ENCODE results near the gene MPG. TPM values are rescaled to one million over a fixed set of nuclear protein-coding genes. Genes with fewer than 3 reads are reported as not detected.

Gene MPG
- total RNA-seq, 1 donor from 2014 or later = 56.5 TPM

DNA sequence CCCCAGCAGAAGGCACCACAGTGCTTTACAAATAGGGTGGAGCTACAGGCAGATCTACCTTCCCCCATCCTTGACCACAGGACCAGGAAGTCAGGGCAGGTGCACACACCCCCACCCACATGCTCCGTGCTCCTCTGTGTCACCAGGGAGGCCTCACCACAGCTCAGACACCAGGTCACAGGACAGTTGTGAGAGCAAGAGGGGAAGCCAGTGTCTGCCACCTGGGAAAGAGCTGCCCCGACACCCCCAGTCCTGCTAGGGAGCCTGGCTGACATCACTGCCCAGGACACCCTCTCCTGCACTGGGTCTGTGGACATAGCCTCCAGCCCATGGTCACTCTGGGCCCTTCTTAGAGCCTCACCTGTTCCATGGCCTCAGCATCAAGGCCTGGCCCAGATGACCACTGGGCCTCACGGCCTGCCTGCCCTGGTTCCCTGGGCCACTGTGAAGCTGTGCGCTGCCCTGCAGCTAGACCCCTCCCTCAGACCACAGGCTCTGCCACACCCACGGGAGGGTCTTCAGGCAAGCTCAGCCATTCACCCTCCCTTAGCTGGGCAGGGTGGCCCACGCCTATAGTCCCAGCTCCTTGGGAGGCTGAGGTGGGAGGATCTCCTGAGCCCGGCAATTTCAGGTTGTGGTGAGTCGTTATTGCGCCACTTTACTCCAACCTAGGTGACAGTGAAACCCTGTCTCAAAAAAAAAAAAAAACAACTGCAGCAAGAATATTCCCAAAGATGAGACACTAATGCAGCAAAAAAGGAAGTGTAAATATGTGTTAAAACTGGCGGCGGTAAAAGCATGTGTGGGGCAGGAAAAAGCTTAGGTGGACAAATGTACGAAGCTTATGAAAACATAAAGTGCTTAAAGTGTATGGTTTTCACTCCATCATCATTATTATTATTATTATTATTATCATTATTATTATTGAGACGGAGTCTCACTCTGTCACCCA lies 38.8 kb upstream of the MPG start:
- Mint-ChIP-seq H3K27me3 (ENCODE audit: low read depth, unreplicated experiment) (peaks cover 1% of the 10 kb centered on the region), H3K9me3 (ENCODE audit: unreplicated experiment) (no peaks in the 10 kb centered on the region), H3K4me3 (ENCODE audit: unreplicated experiment) (no peak overlapping the region), H3K36me3 (ENCODE audit: low read depth, unreplicated experiment) (peaks cover 16% of the 10 kb centered on the region), H3K27ac (ENCODE audit: unreplicated experiment) (no peak overlapping the region), H3K4me1 (ENCODE audit: low read depth, unreplicated experiment) (no peaks in the 10 kb centered on the region)
- TF ChIP-seq EZH2 (IDR thresholded peaks at IDR 0.05; ENCODE audit: insufficient read depth, low read length) (no peak), CTCF (IDR thresholded peaks at IDR 0.05; ENCODE audit: insufficient read depth, low read depth, low read length) (no peak)
- Histone ChIP-seq H3K4me2 (ENCODE audit: low read length) (no peak overlapping the region), H3K9me3 (ENCODE audit: insufficient read depth, low read depth, low read length) (no peaks in the 10 kb centered on the region), H3K79me2 (ENCODE audit: insufficient read depth, low read length) (no peaks in the 10 kb centered on the region), H3K4me3 (ENCODE audit: insufficient read depth, low read depth, low read length) (no peak overlapping the region), H3K27me3 (ENCODE audit: insufficient read depth, low read length) (no peaks in the 10 kb centered on the region), H2AFZ (ENCODE audit: low read depth, low read length) (no peak overlapping the region), H3K36me3 (ENCODE audit: insufficient read depth, low read length) (peaks cover 3% of the 10 kb centered on the region), H3K9ac (ENCODE audit: low read length) (no peak overlapping the region), H3K27ac (ENCODE audit: low read depth, low read length) (no peak overlapping the region), H4K20me1 (ENCODE audit: insufficient read depth, low read length) (no peaks in the 10 kb centered on the region), H3K4me1 (ENCODE audit: insufficient read depth, low read length) (no peaks in the 10 kb centered on the region)
- no peak for DNase-seq (ENCODE audit: low read depth)
- no peak for FAIRE-seq

GRCh38 chr16:41439-42068 lies 36.5 kb upstream of the MPG start:
- Histone ChIP-seq H3K9ac (ENCODE audit: low read length) (no peak overlapping the region), H3K27me3 (ENCODE audit: insufficient read depth, low read length) (no peaks in the 10 kb centered on the region), H4K20me1 (ENCODE audit: insufficient read depth, low read length) (no peaks in the 10 kb centered on the region), H3K36me3 (ENCODE audit: insufficient read depth, low read length) (peaks cover 11% of the 10 kb centered on the region), H3K4me2 (ENCODE audit: low read length) (no peak overlapping the region), H2AFZ (ENCODE audit: low read depth, low read length) (no peak overlapping the region), H3K4me3 (ENCODE audit: insufficient read depth, low read depth, low read length) (no peak overlapping the region), H3K9me3 (ENCODE audit: insufficient read depth, low read depth, low read length) (no peaks in the 10 kb centered on the region), H3K79me2 (ENCODE audit: insufficient read depth, low read length) (no peaks in the 10 kb centered on the region), H3K4me1 (ENCODE audit: insufficient read depth, low read length) (no peaks in the 10 kb centered on the region), H3K27ac (ENCODE audit: low read depth, low read length) (no peak overlapping the region)
- FAIRE-seq (no peak), DNase-seq (ENCODE audit: low read depth) (no peak)
- H3K9me3 Mint-ChIP-seq (ENCODE audit: unreplicated experiment) = no peaks in the 10 kb centered on the region
- H3K27me3 Mint-ChIP-seq (ENCODE audit: low read depth, unreplicated experiment) = no peaks in the 10 kb centered on the region
- peaks cover 22% of the 10 kb centered on the region for H3K36me3 Mint-ChIP-seq (ENCODE audit: low read depth, unreplicated experiment)
- H3K4me1 Mint-ChIP-seq (ENCODE audit: low read depth, unreplicated experiment) = no peaks in the 10 kb centered on the region
- H3K27ac Mint-ChIP-seq (ENCODE audit: unreplicated experiment) = no peak overlapping the region
- TF ChIP-seq EZH2 (IDR thresholded peaks at IDR 0.05; ENCODE audit: insufficient read depth, low read length) (no peak), CTCF (IDR thresholded peaks at IDR 0.05; ENCODE audit: insufficient read depth, low read depth, low read length) (no peak)
- no peak overlapping the region for H3K4me3 Mint-ChIP-seq (ENCODE audit: unreplicated experiment)
